Keratinocyte (primary cell): ENCODE data around the gene STX18. TPM values are rescaled to one million over a fixed set of nuclear protein-coding genes. Genes with fewer than 3 reads are reported as not detected.

ENCODE experiments used
- DNase-seq: peaks from one replicate; pipeline ENCODE4 v3.0.0-alpha.2; 2011; ENCODE audit warnings: low read depth, missing footprints, low spot score
- FAIRE-seq: peaks from 2 replicates; lab custom pipeline; 2011; peaks lifted over from hg19 to GRCh38; lab: Jason Lieb, UNC
- H2AFZ ChIP-seq: 2 replicates; pipeline ENCODE4 v1.6.0; 2012; ENCODE audit warnings: low read length, control low read depth, inconsistent platforms; ENCODE audit not compliant: control insufficient read depth
- H3K27ac ChIP-seq: 2 replicates; pipeline ENCODE4 v1.5.1; 2011; ENCODE audit warnings: low read length; ENCODE audit not compliant: control insufficient read depth, insufficient read depth
- H3K27me3 ChIP-seq: 3 replicates; pipeline ENCODE4 v1.6.0; 2011; ENCODE audit warnings: low read length; ENCODE audit not compliant: control insufficient read depth, insufficient read depth; ENCODE audit errors: extremely low read depth
- H3K36me3 ChIP-seq, 2 experiments: 2 replicates in 1 of 2; 3 replicates in 1 of 2; pipeline ENCODE4 v1.5.1; 2011; ENCODE audit warnings: low read length in 2 of 2, mild to moderate bottlenecking in 1 of 2; ENCODE audit not compliant: control insufficient read depth in 2 of 2, insufficient read depth in 2 of 2; ENCODE audit errors: extremely low read depth in 1 of 2
- H3K4me1 ChIP-seq: 3 replicates; pipeline ENCODE4 v1.5.1; 2011; ENCODE audit warnings: low read length; ENCODE audit not compliant: control insufficient read depth, insufficient read depth; ENCODE audit errors: extremely low read depth
- H3K4me2 ChIP-seq: 3 replicates; pipeline ENCODE4 v1.6.0; 2011; ENCODE audit warnings: low read depth, low read length; ENCODE audit not compliant: control insufficient read depth, insufficient read depth; ENCODE audit errors: extremely low read depth
- H3K4me3 ChIP-seq, 3 experiments: fragments of 200-600 bp in 1 of 3; sonication (generic) in 1 of 3; 2 replicates in 2 of 3; 3 replicates in 1 of 3; pipeline ENCODE4 v1.5.1; 2011 to 2016; ENCODE audit warnings: low read length in 3 of 3, mild to moderate bottlenecking in 3 of 3, control low read depth in 2 of 3, inconsistent platforms in 1 of 3, low read depth in 1 of 3, mixed read lengths in 1 of 3, mixed run types in 1 of 3, moderate library complexity in 1 of 3; ENCODE audit not compliant: control insufficient read depth in 2 of 3, insufficient read depth in 2 of 3; ENCODE audit errors: extremely low read depth in 1 of 3
- H3K79me2 ChIP-seq: 2 replicates; pipeline ENCODE4 v1.6.0; 2012; ENCODE audit warnings: low read length; ENCODE audit not compliant: control insufficient read depth, insufficient read depth
- H3K9ac ChIP-seq: 3 replicates; pipeline ENCODE4 v1.6.0; 2011; ENCODE audit warnings: low read length; ENCODE audit not compliant: control insufficient read depth, insufficient read depth; ENCODE audit errors: extremely low read depth
- H3K9me1 ChIP-seq: 3 replicates; pipeline ENCODE4 v1.6.0; 2011; ENCODE audit warnings: low read length; ENCODE audit not compliant: control insufficient read depth, insufficient read depth; ENCODE audit errors: extremely low read depth
- H3K9me3 ChIP-seq: 2 replicates; pipeline ENCODE4 v1.5.1; 2012; ENCODE audit warnings: low read depth, low read length; ENCODE audit not compliant: control insufficient read depth
- H4K20me1 ChIP-seq: 3 replicates; pipeline ENCODE4 v1.6.0; 2011; ENCODE audit warnings: low read length; ENCODE audit not compliant: control insufficient read depth, insufficient read depth; ENCODE audit errors: extremely low read depth
- EZH2 ChIP-seq: IDR thresholded peaks from one replicate; pipeline ENCODE4 v1.6.1; 2012; ENCODE audit warnings: inconsistent platforms, mild to moderate bottlenecking, low read length, moderate library complexity
- dilution Hi-C: fragments of 300-500 bp; cut with MboI; formaldehyde crosslinking; loops from one replicate; pipeline ENCODE4 v1.7.0; 2020; ENCODE audit warnings: low sequenced_read_pairs; ENCODE audit not compliant: extremely low pct_ligation_motif_present
- polyA plus RNA-seq, 5 experiments: library from polyadenylated mRNA; depleted of rRNA in 3 of 5; stranded (reverse) in 3 of 5; stranded (forward) in 1 of 5; unstranded in 1 of 5; fragments of >200 nt; gene quantifications; 1 replicate in 1 of 5; 2 replicates in 3 of 5; 3 replicates in 1 of 5; pipeline versions ENCODE4 v1.2.1 to v1.2.3, GENCODE V29; 2011 to 2012; ENCODE audit warnings: missing spikeins in 2 of 5, low read depth in 1 of 5, low replicate concordance in 1 of 5
- TF ChIP-seq, protein P1 (sequence below), 3 experiments: IDR thresholded peaks in 1 of 3; conservative IDR thresholded peaks in 1 of 3; optimal IDR thresholded peaks in 1 of 3; 2 replicates in 2 of 3; 3 replicates in 1 of 3; pipeline versions ENCODE3 to v1.5.1; 2011; ENCODE audit warnings: low read length in 3 of 3, mild to moderate bottlenecking in 3 of 3, moderate library complexity in 2 of 3, control low read depth in 1 of 3, inconsistent platforms in 1 of 3; ENCODE audit not compliant: insufficient read depth in 2 of 3; ENCODE audit errors: extremely low read depth in 1 of 3

The STX18 gene
- polyA plus RNA-seq, 1 donor (not counting 4 experiments of a cell fraction or from before 2014, with no cell fraction given), result 21.6 TPM

DNA sequence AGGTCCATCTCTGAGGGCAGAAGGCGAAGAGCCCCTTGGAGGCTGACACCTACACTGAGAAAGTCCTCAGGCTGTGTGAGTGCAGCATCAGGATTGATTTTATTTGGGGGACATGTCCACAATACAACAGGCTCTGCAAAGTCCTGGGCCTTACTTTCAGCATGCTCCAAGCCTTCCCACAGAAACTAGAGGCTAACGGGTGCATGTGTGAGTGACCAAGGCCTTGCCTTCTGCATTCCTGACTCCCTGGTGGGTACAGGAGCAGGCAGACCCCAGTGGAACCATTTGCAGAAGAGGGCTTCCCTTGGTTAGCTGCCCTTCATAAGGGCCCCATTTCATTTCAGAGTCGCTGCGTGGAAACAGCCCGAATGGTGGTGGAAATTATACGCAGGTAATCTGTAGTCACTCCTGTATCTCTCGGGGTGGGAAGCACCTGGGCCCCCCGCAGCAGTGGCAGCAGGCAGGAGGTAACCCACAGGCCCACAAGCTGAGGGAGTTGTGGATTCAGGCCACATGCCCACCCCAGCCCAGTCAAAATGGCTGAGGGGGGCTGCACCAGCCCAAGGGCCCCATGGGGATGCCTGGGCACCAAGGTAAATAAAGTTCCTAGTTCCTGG is 117.2 kb downstream of the STX18 start:
- H4K20me1 ChIP-seq, result no peaks in the 10 kb centered on the region
- DNase-seq (no peak), FAIRE-seq (no peak)
- H2AFZ ChIP-seq, result no peak overlapping the region
- H3K4me1 ChIP-seq, result no peaks in the 10 kb centered on the region
- no peak overlapping the region for H3K9ac ChIP-seq
- H3K79me2 ChIP-seq, result no peaks in the 10 kb centered on the region
- dilution Hi-C loops, result no loop called here
- H3K4me3 ChIP-seq, result no peak overlapping the region
- no peaks in the 10 kb centered on the region for H3K9me1 ChIP-seq
- H3K27ac ChIP-seq, result no peak overlapping the region
- H3K9me3 ChIP-seq, result no peaks in the 10 kb centered on the region
- H3K27me3 ChIP-seq, result no peaks in the 10 kb centered on the region
- H3K36me3 ChIP-seq, result peaks cover 9 to 19% of the 10 kb centered on the region in 2 experiments
- TF ChIP-seq, protein P1, sequence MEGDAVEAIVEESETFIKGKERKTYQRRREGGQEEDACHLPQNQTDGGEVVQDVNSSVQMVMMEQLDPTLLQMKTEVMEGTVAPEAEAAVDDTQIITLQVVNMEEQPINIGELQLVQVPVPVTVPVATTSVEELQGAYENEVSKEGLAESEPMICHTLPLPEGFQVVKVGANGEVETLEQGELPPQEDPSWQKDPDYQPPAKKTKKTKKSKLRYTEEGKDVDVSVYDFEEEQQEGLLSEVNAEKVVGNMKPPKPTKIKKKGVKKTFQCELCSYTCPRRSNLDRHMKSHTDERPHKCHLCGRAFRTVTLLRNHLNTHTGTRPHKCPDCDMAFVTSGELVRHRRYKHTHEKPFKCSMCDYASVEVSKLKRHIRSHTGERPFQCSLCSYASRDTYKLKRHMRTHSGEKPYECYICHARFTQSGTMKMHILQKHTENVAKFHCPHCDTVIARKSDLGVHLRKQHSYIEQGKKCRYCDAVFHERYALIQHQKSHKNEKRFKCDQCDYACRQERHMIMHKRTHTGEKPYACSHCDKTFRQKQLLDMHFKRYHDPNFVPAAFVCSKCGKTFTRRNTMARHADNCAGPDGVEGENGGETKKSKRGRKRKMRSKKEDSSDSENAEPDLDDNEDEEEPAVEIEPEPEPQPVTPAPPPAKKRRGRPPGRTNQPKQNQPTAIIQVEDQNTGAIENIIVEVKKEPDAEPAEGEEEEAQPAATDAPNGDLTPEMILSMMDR (optimal IDR thresholded peaks at IDR 0.05 in 1 of 3, IDR thresholded peaks at IDR 0.05 in 1 of 3, conservative IDR thresholded peaks at IDR 0.05 in 1 of 3; ENCODE audit: extremely low read depth in 1 of 3, insufficient read depth in 2 of 3, low read length in 3 of 3), result no peak
- TF ChIP-seq EZH2, result no peak
- no peak overlapping the region for H3K4me2 ChIP-seq

DNA sequence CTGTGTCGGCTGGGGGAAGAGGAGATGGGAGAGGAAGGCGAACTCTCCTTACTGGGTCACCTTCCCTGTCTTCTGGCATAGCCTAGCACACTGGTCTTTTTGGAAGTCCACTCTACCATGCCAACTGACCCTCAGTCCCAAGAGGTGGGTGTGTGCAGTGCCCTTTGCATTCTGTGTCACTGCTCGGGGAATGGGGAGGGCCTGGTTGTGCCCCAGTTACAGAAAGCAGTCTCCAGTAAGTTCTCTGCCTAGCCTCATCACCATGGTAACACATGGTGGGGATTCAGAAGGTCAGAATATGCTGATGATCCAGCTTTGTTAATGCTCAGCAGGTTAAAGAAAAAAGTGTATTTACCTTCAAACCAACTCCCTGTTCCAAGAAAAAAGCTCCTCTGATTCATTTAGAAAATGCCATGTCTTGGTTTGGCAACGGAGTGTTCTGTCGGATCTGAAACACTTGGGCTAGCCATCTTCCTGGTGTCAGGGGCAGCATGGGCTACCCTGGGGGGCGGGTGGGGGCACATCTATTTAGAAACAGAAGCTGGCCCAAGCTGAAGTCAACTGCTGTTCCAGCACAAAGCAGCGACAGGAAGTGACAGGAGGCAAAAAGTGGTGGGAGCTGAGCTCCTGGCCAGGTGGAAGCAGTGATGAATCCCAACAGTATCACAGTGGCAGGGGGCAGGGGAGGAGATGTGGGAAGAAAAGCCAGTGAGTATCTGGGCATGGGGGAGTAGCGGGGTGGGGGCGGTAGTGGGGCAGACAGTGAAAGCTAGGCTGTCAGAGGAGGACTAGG is 117.9 kb downstream of the STX18 start:
- H3K4me3 ChIP-seq, result no peak overlapping the region
- DNase-seq (no peak), FAIRE-seq (no peak)
- H3K27ac ChIP-seq, result no peak overlapping the region
- no peaks in the 10 kb centered on the region for H3K4me1 ChIP-seq
- H3K9me3 ChIP-seq, result no peaks in the 10 kb centered on the region
- H4K20me1 ChIP-seq, result no peaks in the 10 kb centered on the region
- no peak overlapping the region for H3K4me2 ChIP-seq
- H3K27me3 ChIP-seq, result no peaks in the 10 kb centered on the region
- H3K9ac ChIP-seq, result no peak overlapping the region
- no peak overlapping the region for H2AFZ ChIP-seq
- H3K79me2 ChIP-seq, result no peaks in the 10 kb centered on the region
- H3K36me3 ChIP-seq, result peaks cover 12 to 22% of the 10 kb centered on the region in 2 experiments
- dilution Hi-C loops, result no loop called here
- no peaks in the 10 kb centered on the region for H3K9me1 ChIP-seq
- TF ChIP-seq, protein P1 (optimal IDR thresholded peaks at IDR 0.05 in 1 of 3, IDR thresholded peaks at IDR 0.05 in 1 of 3, conservative IDR thresholded peaks at IDR 0.05 in 1 of 3; ENCODE audit: extremely low read depth in 1 of 3, insufficient read depth in 2 of 3, low read length in 3 of 3), result no peak
- no peak for TF ChIP-seq EZH2
